Lung (tissue), 12 donors: ENCODE measurements around the gene FRYL. TPM values are rescaled to one million over a fixed set of nuclear protein-coding genes. Genes with fewer than 3 reads are reported as not detected.

Source experiments
- ATAC-seq: fragments of 200-7000 bp; cut with Tn5 transposase; one replicate; pipeline ENCODE4 v1.9.1; 2020; ENCODE audit warnings: moderate number of reproducible peaks; ENCODE audit not compliant: insufficient read depth, low FRiP score
- DNase-seq, 3 donors: peaks; one replicate each; pipeline ENCODE4 v3.0.0-alpha.2; 2013 to 2017
- H3K27ac ChIP-seq, 2 donors: one replicate each; pipeline ENCODE4 v1.5.1; 2013; ENCODE audit warnings: mild to moderate bottlenecking in 2 of 2, moderate library complexity in 2 of 2, control low read depth in 1 of 2, inconsistent platforms in 1 of 2, low read depth in 1 of 2, low read length in 1 of 2
- H3K27me3 ChIP-seq, 3 donors: one replicate each; pipeline ENCODE4 v1.5.1; 2013; ENCODE audit warnings: low read length in 2 of 3; ENCODE audit not compliant: control insufficient read depth in 3 of 3, insufficient read depth in 3 of 3
- H3K36me3 ChIP-seq, 4 donors: one replicate each; pipeline ENCODE4 v1.5.1; 2013; ENCODE audit warnings: low read length in 4 of 4, mild to moderate bottlenecking in 1 of 4, moderate library complexity in 1 of 4; ENCODE audit not compliant: control insufficient read depth in 4 of 4, insufficient read depth in 4 of 4
- H3K4me1 ChIP-seq, 5 donors: one replicate each; pipeline ENCODE4 v1.5.1; 2013; ENCODE audit warnings: low read length in 5 of 5, mild to moderate bottlenecking in 2 of 5, moderate library complexity in 1 of 5; ENCODE audit not compliant: control insufficient read depth in 5 of 5, insufficient read depth in 5 of 5
- H3K4me3 ChIP-seq: one replicate; pipeline ENCODE4 v1.5.1; 2013; ENCODE audit warnings: mild to moderate bottlenecking, control low read depth, moderate library complexity
- H3K9ac ChIP-seq, 2 donors: one replicate each; pipeline ENCODE4 v1.5.1; 2013; ENCODE audit warnings: low read length in 2 of 2, control low read depth in 1 of 2; ENCODE audit not compliant: insufficient read depth in 1 of 2
- H3K9me3 ChIP-seq, 4 donors: one replicate each; pipeline ENCODE4 v1.5.1; 2013; ENCODE audit warnings: low read length in 3 of 4, mild to moderate bottlenecking in 1 of 4, moderate library complexity in 1 of 4; ENCODE audit not compliant: control insufficient read depth in 4 of 4, insufficient read depth in 3 of 4
- CTCF ChIP-seq: IDR thresholded peaks from 2 replicates; pipeline ENCODE4 v1.5.1; 2012; ENCODE audit warnings: mild to moderate bottlenecking; ENCODE audit errors: control extremely low read depth, extremely low read depth
- WGBS, 2 donors: extraction: QIAGEN DNeasy Blood & Tissue Kit; methylation state at CpG; one replicate each; pipeline ENCODE4 v1.1.7; 2013; 5-methylcytosine and 5-hydroxymethylcytosine counted together
- polyA plus RNA-seq, 2 donors: library from polyadenylated mRNA; stranded (reverse); fragments of 200-250 nt; gene quantifications; one replicate each; pipeline ENCODE4 v1.2.1, GENCODE V29; 2013
- total RNA-seq, 2 donors: library from RNA; depleted of rRNA in 1 of 2; stranded (reverse); fragments of >200 nt in 1 of 2; gene quantifications; one replicate each; pipeline ENCODE4 v1.2.1, GENCODE V29; 2014 to 2021
- donor health status: control.
- donor health status: control.
- donor health status: Bipolar disorder and iron deficiency.
- donor health status: healthy.
- donor health status: DM: yes; HTN: yes; CAD: no.

The FRYL gene
- total and polyA plus RNA-seq, 4 donors, result 12.6 to 188 (median 31.7) TPM

- TF ChIP-seq CTCF, result no peak
- 65 to 68% methylated on average over 1 of the region's 1 CpG for WGBS, 2 donors
- no peak overlapping the region for H3K27ac ChIP-seq
Observed at GRCh38 chr4:48589098-48589445, 191.0 kb downstream of the FRYL start.

GRCh38 chr4:48588230-48589097 is 191.6 kb downstream of the FRYL start:
- no peak overlapping the region for H3K4me3 ChIP-seq
- H3K27ac ChIP-seq, result no peak overlapping the region
- H3K36me3 ChIP-seq, result peaks cover 8 to 31% (median 24%) of the 10 kb centered on the region in 4 donors
- no peak overlapping the region for H3K9ac ChIP-seq
- ATAC-seq, result no peak
- WGBS, 2 donors, result 72 to 85% methylated on average over 3 of the region's 3 CpGs
- peaks cover 0 to 12% (median 0%) of the 10 kb centered on the region in 5 donors for H3K4me1 ChIP-seq
- no peak for DNase-seq
- no peaks in the 10 kb centered on the region for H3K9me3 ChIP-seq
- no peak for TF ChIP-seq CTCF
- no peaks in the 10 kb centered on the region for H3K27me3 ChIP-seq

More at GRCh38 chr4:48589098-48589445, 191.0 kb downstream of the FRYL start:
- no peak for ATAC-seq
- H3K36me3 ChIP-seq, result peaks cover 8 to 31% (median 24%) of the 10 kb centered on the region in 4 donors
- no peaks in the 10 kb centered on the region for H3K9me3 ChIP-seq
- H3K9ac ChIP-seq, result no peak overlapping the region
- H3K27me3 ChIP-seq, result no peaks in the 10 kb centered on the region
- peaks cover 0 to 12% (median 0%) of the 10 kb centered on the region in 5 donors for H3K4me1 ChIP-seq
- no peak overlapping the region for H3K4me3 ChIP-seq
- peak in 1 of 3 donors; percentile 6 for DNase-seq

GRCh38 chr4:48585401-48585800 is 194.7 kb downstream of the FRYL start:
- H3K9ac ChIP-seq, result no peak overlapping the region
- no peaks in the 10 kb centered on the region for H3K4me1 ChIP-seq
- no peak overlapping the region for H3K27ac ChIP-seq
- no peak for DNase-seq
- H3K9me3 ChIP-seq, result no peaks in the 10 kb centered on the region
- H3K27me3 ChIP-seq, result no peaks in the 10 kb centered on the region
- ATAC-seq, result no peak
- no peak for TF ChIP-seq CTCF
- H3K4me3 ChIP-seq, result no peak overlapping the region
- peaks cover 11 to 32% (median 22%) of the 10 kb centered on the region in 4 donors for H3K36me3 ChIP-seq
- WGBS, 2 donors, result 94 to 95% methylated on average over 2 of the region's 2 CpGs
